SK-N-SH (cell line): ENCODE measurements around the gene TMEM182. TPM values are rescaled to one million over a fixed set of nuclear protein-coding genes. Genes with fewer than 3 reads are reported as not detected.

ENCODE experiments used
- CTCF ChIA-PET: fragments of 300-600, 350-600 bp; formaldehyde crosslinking; extraction: SDS; loops from one replicate; lab custom pipeline; 2021; lab: Yijun Ruan, JAX
- POLR2A ChIA-PET: fragments of 350-600 bp; sonication (Branson Sonifier 250); formaldehyde crosslinking; extraction: SDS; loops from one replicate; lab custom pipeline; 2020; ENCODE audit warnings: antibody characterized with exemption, inconsistent platforms; lab: Yijun Ruan, JAX
- DNase-seq: peaks from one replicate; pipeline ENCODE4 v3.0.0; 2012
- H2AFZ ChIP-seq: fragments of 200-600 bp; sonication (generic); 2 replicates; pipeline ENCODE4 v1.8.1; 2016; ENCODE audit warnings: antibody characterized with exemption, mild to moderate bottlenecking, low read depth
- H3F3A ChIP-seq: fragments of 200-600 bp; sonication (generic); replicated peaks from 2 replicates; pipeline ENCODE3; 2016; ENCODE audit warnings: antibody characterized with exemption, mild to moderate bottlenecking; ENCODE audit not compliant: insufficient read depth
- H3K27ac ChIP-seq, 2 experiments: fragments of 200-500 bp in 1 of 2; fragments of 200-600 bp in 1 of 2; sonication (Bioruptor generic) in 1 of 2; sonication (generic), shearing (Covaris generic) in 1 of 2; 2 replicates each; pipeline versions ENCODE4 v1.5.1 to v1.6.1; 2014 to 2016; ENCODE audit warnings: low read depth in 2 of 2, inconsistent platforms in 1 of 2, low read length in 1 of 2, mild to moderate bottlenecking in 1 of 2, mixed read lengths in 1 of 2
- H3K27me3 ChIP-seq: fragments of 200-600 bp; sonication (generic), shearing (Covaris generic); 2 replicates; pipeline ENCODE4 v1.6.1; 2016; ENCODE audit warnings: mixed run types; ENCODE audit not compliant: insufficient read depth
- H3K36me3 ChIP-seq, 2 experiments: fragments of 200-500 bp in 1 of 2; fragments of 200-600 bp in 1 of 2; sonication (Bioruptor generic) in 1 of 2; sonication (generic) in 1 of 2; replicated peaks in 1 of 2; 2 replicates each; pipeline versions ENCODE3 to v1.5.1; 2014 to 2016; ENCODE audit warnings: low read length in 1 of 2, mild to moderate bottlenecking in 1 of 2; ENCODE audit not compliant: insufficient read depth in 2 of 2, control insufficient read depth in 1 of 2
- H3K4me1 ChIP-seq, 2 experiments: fragments of 200-500 bp in 1 of 2; fragments of 200-600 bp in 1 of 2; sonication (Bioruptor generic) in 1 of 2; sonication (generic), shearing (Covaris generic) in 1 of 2; 2 replicates each; pipeline versions ENCODE4 v1.5.1 to v1.6.1; 2014 to 2016; ENCODE audit warnings: low read depth in 1 of 2, low read length in 1 of 2, mixed run types in 1 of 2; ENCODE audit not compliant: insufficient read depth in 2 of 2, control insufficient read depth in 1 of 2
- H3K4me2 ChIP-seq: fragments of 200-600 bp; sonication (generic), shearing (Covaris generic); 2 replicates; pipeline ENCODE4 v1.6.1; 2017; ENCODE audit warnings: mixed run types
- H3K4me3 ChIP-seq, 2 experiments: fragments of 200-500 bp in 1 of 2; fragments of 200-600 bp in 1 of 2; sonication (Bioruptor generic) in 1 of 2; sonication (generic), shearing (Covaris generic) in 1 of 2; 2 replicates each; pipeline versions ENCODE4 v1.5.1 to v1.8.1; 2014 to 2016; ENCODE audit warnings: low read depth in 2 of 2, inconsistent platforms in 1 of 2, low read length in 1 of 2, mild to moderate bottlenecking in 1 of 2, mixed read lengths in 1 of 2, moderate library complexity in 1 of 2
- H3K79me2 ChIP-seq: fragments of 200-600 bp; sonication (generic); 2 replicates; pipeline ENCODE4 v1.8.1; 2017; ENCODE audit warnings: mild to moderate bottlenecking; ENCODE audit not compliant: insufficient read depth
- H3K9ac ChIP-seq: fragments of 200-600 bp; sonication (generic); 2 replicates; pipeline ENCODE4 v1.6.1; 2017; ENCODE audit warnings: mixed run types
- H3K9me2 ChIP-seq: fragments of 200-600 bp; sonication (generic); 2 replicates; pipeline ENCODE4 v1.6.1; 2017; ENCODE audit warnings: mixed run types
- H3K9me3 ChIP-seq: fragments of 200-600 bp; sonication (generic); 2 replicates; pipeline ENCODE4 v1.6.1; 2017; ENCODE audit warnings: mixed run types, mild to moderate bottlenecking, moderate library complexity
- H4K20me1 ChIP-seq: fragments of 200-600 bp; sonication (generic); 2 replicates; pipeline ENCODE4 v1.6.1; 2017; ENCODE audit warnings: mild to moderate bottlenecking, mixed run types; ENCODE audit not compliant: insufficient read depth
- EZH2phosphoT487 ChIP-seq: fragments of 200-600 bp; sonication (generic); IDR thresholded peaks from 2 replicates; pipeline ENCODE4 v1.6.1; 2017; ENCODE audit warnings: low read depth, mixed run types, mild to moderate bottlenecking, antibody characterized with exemption, moderate library complexity, borderline replicate concordance
- GABPA ChIP-seq: IDR thresholded peaks from 2 replicates; pipeline ENCODE4 v1.4.0; 2012; ENCODE audit warnings: low read depth, mild to moderate bottlenecking
- GATA2 ChIP-seq: sonication (generic); formaldehyde crosslinking; IDR thresholded peaks from 2 replicates; pipeline ENCODE4 v1.5.0; 2020; ENCODE audit warnings: mild to moderate bottlenecking, missing genetic modification reagents
- JUND ChIP-seq: IDR thresholded peaks from 2 replicates; pipeline ENCODE4 v1.4.0; 2012
- MEF2A ChIP-seq: IDR thresholded peaks from 2 replicates; pipeline ENCODE4 v1.4.0; 2012; ENCODE audit warnings: low read depth, borderline replicate concordance
- RCOR1 ChIP-seq: fragments of 150-350 bp; IDR thresholded peaks from 2 replicates; pipeline ENCODE4 v1.6.1; 2017; ENCODE audit warnings: antibody characterized with exemption, low read length
- RFX5 ChIP-seq: IDR thresholded peaks from 2 replicates; pipeline ENCODE4 v1.6.1; 2012; ENCODE audit warnings: mild to moderate bottlenecking, improper control_type of control experiment, low read length
- TAF1 ChIP-seq: IDR thresholded peaks from 2 replicates; pipeline ENCODE4 v1.6.1; 2012; ENCODE audit warnings: low read depth, mild to moderate bottlenecking, low read length, moderate library complexity, borderline replicate concordance
- YY1 ChIP-seq: IDR thresholded peaks from 2 replicates; pipeline ENCODE4 v1.4.0; 2012; ENCODE audit warnings: low read depth, mild to moderate bottlenecking
- WGBS: methylation state at CpG from one replicate; pipeline ENCODE4 v1.1.6; 2017; ENCODE audit warnings: low lambda C conversion rate; 5-methylcytosine and 5-hydroxymethylcytosine counted together
- polyA plus RNA-seq, 3 experiments: library from polyadenylated mRNA; depleted of rRNA; stranded (reverse); fragments of >200 nt; gene quantifications; 2 replicates each; pipeline ENCODE4 v1.2.3, GENCODE V29; 2012
- TF ChIP-seq, protein P1 (sequence below): IDR thresholded peaks from 2 replicates; pipeline ENCODE4 v1.6.1; 2012; ENCODE audit warnings: mild to moderate bottlenecking, low read depth, low read length, moderate library complexity
- TF ChIP-seq, protein P2 (sequence below): fragments of 200-600 bp; sonication (generic); IDR thresholded peaks from 2 replicates; pipeline ENCODE4 v1.6.1; 2017; ENCODE audit warnings: antibody characterized with exemption, mild to moderate bottlenecking, moderate library complexity
- TF ChIP-seq, protein P3 (sequence below): IDR thresholded peaks from 2 replicates; pipeline ENCODE4; 2012
- TF ChIP-seq, protein P4 (sequence below): fragments of 150-350 bp; IDR thresholded peaks from 2 replicates; pipeline ENCODE4 v1.6.1; 2016; ENCODE audit warnings: mild to moderate bottlenecking, low read depth, low read length

TMEM182 gene
- polyA plus RNA-seq, 1 of the 3 experiments (the other 2 are of a cell fraction), result 1.7 TPM

DNA sequence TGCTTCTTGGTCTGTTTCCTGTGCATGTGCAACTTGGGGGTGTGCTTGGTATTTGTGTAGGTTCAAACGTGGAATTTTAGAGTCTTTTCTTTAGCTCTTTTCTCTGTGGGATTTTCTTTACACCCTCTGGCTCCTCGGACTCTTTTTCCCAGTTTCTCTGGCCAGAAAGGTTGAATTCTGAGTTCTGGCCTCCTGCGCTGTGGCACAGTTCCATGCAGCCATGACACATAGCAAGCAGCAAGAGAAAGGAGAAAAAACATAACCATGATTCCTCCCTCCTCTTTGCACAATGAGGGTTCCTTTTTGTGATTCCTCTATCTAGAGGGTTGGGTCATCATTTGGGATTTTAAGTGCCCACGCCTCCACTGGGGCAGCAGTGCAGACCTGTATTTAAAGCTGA lies 33.8 kb downstream of the TMEM182 start:
- no peak for DNase-seq
- H3K36me3 ChIP-seq, result no peaks in the 10 kb centered on the region
- H3K4me3 ChIP-seq, result no peak overlapping the region
- CTCF ChIA-PET, result interaction anchor here (2.3 kb wide), 1 partner anchor 10 kb away, joined by 16 read pairs; no protein-coding TSS in a partner anchor
- no peak overlapping the region for H3K4me2 ChIP-seq
- H3K27ac ChIP-seq, result no peak overlapping the region
- no peak overlapping the region for H3K9ac ChIP-seq
- POLR2A ChIA-PET, result no interaction called here
- H3K4me1 ChIP-seq, result no peaks in the 10 kb centered on the region
- H3K9me2 ChIP-seq, result no peaks in the 10 kb centered on the region
- WGBS, result 45% methylated on average over 4 of the region's 4 CpGs
- no peaks in the 10 kb centered on the region for H3K9me3 ChIP-seq
- no peaks in the 10 kb centered on the region for H3K79me2 ChIP-seq
- H4K20me1 ChIP-seq, result no peaks in the 10 kb centered on the region
- TF ChIP-seq JUND (no peak), YY1 (no peak), GATA2 (CRISPR knock-in tag) (no peak), RCOR1 (no peak), TAF1 (no peak)
- no peak overlapping the region for H2AFZ ChIP-seq
- no peaks in the 10 kb centered on the region for H3F3A ChIP-seq
- H3K27me3 ChIP-seq, result no peaks in the 10 kb centered on the region

DNA sequence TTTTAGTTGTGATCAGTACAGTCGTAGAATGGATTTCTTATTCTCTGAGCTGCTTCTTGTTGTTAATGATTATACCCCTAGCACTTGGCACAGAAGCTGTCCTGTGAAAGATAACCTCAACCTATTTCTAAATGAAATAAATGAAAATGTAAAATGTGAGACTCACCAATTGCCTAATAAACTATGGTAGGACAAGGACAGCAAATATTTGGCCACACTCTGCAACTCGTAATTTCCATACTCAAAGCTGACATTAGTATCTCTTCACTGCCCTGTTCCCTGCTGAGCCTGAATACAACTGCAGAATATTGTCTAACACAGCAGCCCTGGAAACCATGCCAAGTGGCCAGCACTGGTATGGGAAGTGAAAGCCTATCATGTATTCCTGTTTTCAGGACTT lies 34.5 kb downstream of the TMEM182 start:
- Histone ChIP-seq H3K27me3 (no peaks in the 10 kb centered on the region), H3K36me3 (no peaks in the 10 kb centered on the region), H2AFZ (no peak overlapping the region), H3K4me3 (no peak overlapping the region), H3F3A (no peaks in the 10 kb centered on the region), H3K9me2 (no peaks in the 10 kb centered on the region), H3K79me2 (no peaks in the 10 kb centered on the region), H4K20me1 (no peaks in the 10 kb centered on the region), H3K9ac (no peak overlapping the region), H3K4me1 (no peaks in the 10 kb centered on the region), H3K27ac (no peak overlapping the region), H3K9me3 (no peaks in the 10 kb centered on the region; the same call in 1 of the 2 replicates), H3K4me2 (no peak overlapping the region)
- ChIA-PET POLR2A (no interaction called here), CTCF (interaction anchor here (1.4 to 2.3 kb wide), 2 partner anchors 10 to 43 kb away, joined by 7 to 16 read pairs; no protein-coding TSS in a partner anchor)
- TF ChIP-seq GABPA, result no peak
- 77% methylated on average over 2 of the region's 2 CpGs for WGBS
- no peak for DNase-seq

DNA sequence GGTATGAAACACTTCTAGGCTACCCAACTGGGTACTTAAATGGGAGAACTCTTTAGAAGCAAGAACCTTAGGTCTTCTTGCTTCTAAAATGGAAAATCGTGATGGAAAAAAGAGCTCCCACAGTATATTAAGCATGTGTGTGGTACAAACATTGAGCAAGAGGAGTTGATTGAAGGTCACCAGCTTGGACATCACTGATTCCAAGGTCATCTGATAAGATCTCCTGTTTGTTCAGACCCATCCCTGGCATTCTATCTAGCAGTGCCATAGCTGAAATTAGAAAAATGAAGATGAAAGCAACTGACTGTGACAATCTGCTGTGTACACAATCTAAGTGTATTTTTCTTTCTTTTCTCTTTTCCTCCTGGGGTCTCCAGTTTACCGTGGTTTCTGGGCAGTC lies 35.7 kb downstream of the TMEM182 start:
- Histone ChIP-seq H3K4me2 (no peak overlapping the region), H3F3A (no peaks in the 10 kb centered on the region), H3K9me3 (no peaks in the 10 kb centered on the region; the same call in 1 of the 2 replicates), H4K20me1 (no peaks in the 10 kb centered on the region), H3K9me2 (no peaks in the 10 kb centered on the region), H3K36me3 (no peaks in the 10 kb centered on the region), H3K4me3 (no peak overlapping the region), H3K79me2 (no peaks in the 10 kb centered on the region), H2AFZ (no peak overlapping the region), H3K27me3 (no peaks in the 10 kb centered on the region), H3K4me1 (no peaks in the 10 kb centered on the region), H3K27ac (no peak overlapping the region), H3K9ac (no peak overlapping the region)
- ChIA-PET CTCF (interaction anchor here (1.4 to 2.3 kb wide), 2 partner anchors 8 to 44 kb away, joined by 7 to 16 read pairs; no protein-coding TSS in a partner anchor), POLR2A (no interaction called here)
- 17% methylated on average over 2 of the region's 2 CpGs for WGBS
- no peak for DNase-seq
- TF ChIP-seq, protein P1, sequence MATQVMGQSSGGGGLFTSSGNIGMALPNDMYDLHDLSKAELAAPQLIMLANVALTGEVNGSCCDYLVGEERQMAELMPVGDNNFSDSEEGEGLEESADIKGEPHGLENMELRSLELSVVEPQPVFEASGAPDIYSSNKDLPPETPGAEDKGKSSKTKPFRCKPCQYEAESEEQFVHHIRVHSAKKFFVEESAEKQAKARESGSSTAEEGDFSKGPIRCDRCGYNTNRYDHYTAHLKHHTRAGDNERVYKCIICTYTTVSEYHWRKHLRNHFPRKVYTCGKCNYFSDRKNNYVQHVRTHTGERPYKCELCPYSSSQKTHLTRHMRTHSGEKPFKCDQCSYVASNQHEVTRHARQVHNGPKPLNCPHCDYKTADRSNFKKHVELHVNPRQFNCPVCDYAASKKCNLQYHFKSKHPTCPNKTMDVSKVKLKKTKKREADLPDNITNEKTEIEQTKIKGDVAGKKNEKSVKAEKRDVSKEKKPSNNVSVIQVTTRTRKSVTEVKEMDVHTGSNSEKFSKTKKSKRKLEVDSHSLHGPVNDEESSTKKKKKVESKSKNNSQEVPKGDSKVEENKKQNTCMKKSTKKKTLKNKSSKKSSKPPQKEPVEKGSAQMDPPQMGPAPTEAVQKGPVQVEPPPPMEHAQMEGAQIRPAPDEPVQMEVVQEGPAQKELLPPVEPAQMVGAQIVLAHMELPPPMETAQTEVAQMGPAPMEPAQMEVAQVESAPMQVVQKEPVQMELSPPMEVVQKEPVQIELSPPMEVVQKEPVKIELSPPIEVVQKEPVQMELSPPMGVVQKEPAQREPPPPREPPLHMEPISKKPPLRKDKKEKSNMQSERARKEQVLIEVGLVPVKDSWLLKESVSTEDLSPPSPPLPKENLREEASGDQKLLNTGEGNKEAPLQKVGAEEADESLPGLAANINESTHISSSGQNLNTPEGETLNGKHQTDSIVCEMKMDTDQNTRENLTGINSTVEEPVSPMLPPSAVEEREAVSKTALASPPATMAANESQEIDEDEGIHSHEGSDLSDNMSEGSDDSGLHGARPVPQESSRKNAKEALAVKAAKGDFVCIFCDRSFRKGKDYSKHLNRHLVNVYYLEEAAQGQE, result no peak
- TF ChIP-seq, protein P2, sequence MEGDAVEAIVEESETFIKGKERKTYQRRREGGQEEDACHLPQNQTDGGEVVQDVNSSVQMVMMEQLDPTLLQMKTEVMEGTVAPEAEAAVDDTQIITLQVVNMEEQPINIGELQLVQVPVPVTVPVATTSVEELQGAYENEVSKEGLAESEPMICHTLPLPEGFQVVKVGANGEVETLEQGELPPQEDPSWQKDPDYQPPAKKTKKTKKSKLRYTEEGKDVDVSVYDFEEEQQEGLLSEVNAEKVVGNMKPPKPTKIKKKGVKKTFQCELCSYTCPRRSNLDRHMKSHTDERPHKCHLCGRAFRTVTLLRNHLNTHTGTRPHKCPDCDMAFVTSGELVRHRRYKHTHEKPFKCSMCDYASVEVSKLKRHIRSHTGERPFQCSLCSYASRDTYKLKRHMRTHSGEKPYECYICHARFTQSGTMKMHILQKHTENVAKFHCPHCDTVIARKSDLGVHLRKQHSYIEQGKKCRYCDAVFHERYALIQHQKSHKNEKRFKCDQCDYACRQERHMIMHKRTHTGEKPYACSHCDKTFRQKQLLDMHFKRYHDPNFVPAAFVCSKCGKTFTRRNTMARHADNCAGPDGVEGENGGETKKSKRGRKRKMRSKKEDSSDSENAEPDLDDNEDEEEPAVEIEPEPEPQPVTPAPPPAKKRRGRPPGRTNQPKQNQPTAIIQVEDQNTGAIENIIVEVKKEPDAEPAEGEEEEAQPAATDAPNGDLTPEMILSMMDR, result no peak
- TF ChIP-seq GABPA (no peak), EZH2phosphoT487 (no peak), RCOR1 (no peak), RFX5 (no peak), MEF2A (no peak)
- TF ChIP-seq, protein P3, sequence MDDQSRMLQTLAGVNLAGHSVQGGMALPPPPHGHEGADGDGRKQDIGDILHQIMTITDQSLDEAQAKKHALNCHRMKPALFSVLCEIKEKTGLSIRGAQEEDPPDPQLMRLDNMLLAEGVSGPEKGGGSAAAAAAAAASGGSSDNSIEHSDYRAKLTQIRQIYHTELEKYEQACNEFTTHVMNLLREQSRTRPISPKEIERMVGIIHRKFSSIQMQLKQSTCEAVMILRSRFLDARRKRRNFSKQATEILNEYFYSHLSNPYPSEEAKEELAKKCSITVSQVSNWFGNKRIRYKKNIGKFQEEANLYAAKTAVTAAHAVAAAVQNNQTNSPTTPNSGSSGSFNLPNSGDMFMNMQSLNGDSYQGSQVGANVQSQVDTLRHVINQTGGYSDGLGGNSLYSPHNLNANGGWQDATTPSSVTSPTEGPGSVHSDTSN, result no peak
- TF ChIP-seq, protein P4, sequence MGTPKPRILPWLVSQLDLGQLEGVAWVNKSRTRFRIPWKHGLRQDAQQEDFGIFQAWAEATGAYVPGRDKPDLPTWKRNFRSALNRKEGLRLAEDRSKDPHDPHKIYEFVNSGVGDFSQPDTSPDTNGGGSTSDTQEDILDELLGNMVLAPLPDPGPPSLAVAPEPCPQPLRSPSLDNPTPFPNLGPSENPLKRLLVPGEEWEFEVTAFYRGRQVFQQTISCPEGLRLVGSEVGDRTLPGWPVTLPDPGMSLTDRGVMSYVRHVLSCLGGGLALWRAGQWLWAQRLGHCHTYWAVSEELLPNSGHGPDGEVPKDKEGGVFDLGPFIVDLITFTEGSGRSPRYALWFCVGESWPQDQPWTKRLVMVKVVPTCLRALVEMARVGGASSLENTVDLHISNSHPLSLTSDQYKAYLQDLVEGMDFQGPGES, result no peak
